H1 (cell line): ENCODE results near the gene SMAD6. TPM values are rescaled to one million over a fixed set of nuclear protein-coding genes. Genes with fewer than 3 reads are reported as not detected.
A peak's percentile ranks its signal among the peaks of the same experiment; 100 is the strongest.

Experiments used
- CTCF ChIA-PET: fragments of 300-600 bp; sonication (Branson Sonifier 250); formaldehyde crosslinking; loops from one replicate; lab custom pipeline; 2021; ENCODE audit not compliant: partially characterized antibody; lab: Charles Lee
- POLR2A ChIA-PET: fragments of 300-600 bp; sonication (Branson Sonifier 250); formaldehyde crosslinking; loops from one replicate; lab custom pipeline; 2021; ENCODE audit warnings: inconsistent platforms; ENCODE audit not compliant: partially characterized antibody; lab: Charles Lee
- DNase-seq, 2 experiments: peaks; one replicate each; pipeline versions ENCODE4 v3.0.0 to v3.0.0-alpha.2; 2010 to 2022; ENCODE audit warnings: low spot score in 2 of 2, low read depth in 1 of 2, mixed read lengths in 1 of 2
- FAIRE-seq: peaks from 2 replicates; lab custom pipeline; 2011; peaks lifted over from hg19 to GRCh38; lab: Jason Lieb, UNC
- H2AFZ ChIP-seq: 2 replicates; pipeline ENCODE4 v1.8.1; 2012; ENCODE audit warnings: low read length, inconsistent platforms
- H2AK5ac ChIP-seq: 2 replicates; pipeline ENCODE4 v1.6.1; 2013; ENCODE audit warnings: low read depth, low read length
- H2BK120ac ChIP-seq: replicated peaks from 2 replicates; pipeline ENCODE3; 2013; ENCODE audit warnings: low read depth, low read length, inconsistent platforms
- H2BK12ac ChIP-seq: 2 replicates; pipeline ENCODE4 v1.6.1; 2013; ENCODE audit warnings: low read depth, low read length
- H2BK15ac ChIP-seq: 2 replicates; pipeline ENCODE4 v1.6.1; 2013; ENCODE audit warnings: low read length
- H2BK20ac ChIP-seq: 2 replicates; pipeline ENCODE4 v1.6.1; 2013; ENCODE audit warnings: low read length
- H2BK5ac ChIP-seq: 2 replicates; pipeline ENCODE4 v1.6.1; 2013; ENCODE audit warnings: low read depth, low read length
- H3K14ac ChIP-seq: 2 replicates; pipeline ENCODE4 v1.6.1; 2013; ENCODE audit warnings: inconsistent platforms; ENCODE audit not compliant: insufficient read length
- H3K18ac ChIP-seq: 2 replicates; pipeline ENCODE4 v1.6.1; 2013; ENCODE audit warnings: low read length; ENCODE audit errors: extremely low read depth
- H3K23ac ChIP-seq: 2 replicates; pipeline ENCODE4 v1.6.1; 2013; ENCODE audit warnings: inconsistent platforms; ENCODE audit not compliant: insufficient read length
- H3K23me2 ChIP-seq: 2 replicates; pipeline ENCODE4 v1.6.1; 2013; ENCODE audit warnings: low read depth, low read length
- H3K27ac ChIP-seq: 2 replicates; pipeline ENCODE4 v1.6.1; 2011; ENCODE audit warnings: low read depth, low read length, inconsistent platforms
- H3K27me3 ChIP-seq, 4 experiments: replicated peaks in 1 of 4; 1 replicate in 1 of 4; 2 replicates in 3 of 4; pipeline versions ENCODE4 v1.6.1 to v1.8.1; 2011 to 2013; ENCODE audit warnings: low read length in 3 of 4, mild to moderate bottlenecking in 3 of 4, inconsistent platforms in 2 of 4, mixed read lengths in 2 of 4, moderate library complexity in 1 of 4; ENCODE audit not compliant: control insufficient read depth in 3 of 4, insufficient read depth in 3 of 4; ENCODE audit errors: extremely low read depth in 1 of 4
- H3K36me3 ChIP-seq, 4 experiments: 2 replicates each; pipeline versions ENCODE4 v1.6.1 to v1.8.1; 2011 to 2013; ENCODE audit warnings: mild to moderate bottlenecking in 4 of 4, low read length in 3 of 4, moderate library complexity in 2 of 4, control low read depth in 1 of 4, inconsistent platforms in 1 of 4; ENCODE audit not compliant: insufficient read depth in 4 of 4, control insufficient read depth in 2 of 4
- H3K4ac ChIP-seq: replicated peaks from 2 replicates; pipeline ENCODE3; 2013; ENCODE audit warnings: low read length, low read depth, mixed read lengths, inconsistent platforms; ENCODE audit not compliant: insufficient read length
- H3K4me1 ChIP-seq, 4 experiments: replicated peaks in 1 of 4; 1 replicate in 1 of 4; 2 replicates in 3 of 4; pipeline versions ENCODE4 v1.6.1 to v1.8.1; 2011 to 2013; ENCODE audit warnings: low read length in 3 of 4, inconsistent platforms in 2 of 4, mixed read lengths in 1 of 4; ENCODE audit not compliant: insufficient read depth in 4 of 4, control insufficient read depth in 3 of 4
- H3K4me2 ChIP-seq, 2 experiments: 2 replicates each; pipeline versions ENCODE4 v1.6.1 to v1.8.1; 2011 to 2013; ENCODE audit warnings: low read depth in 2 of 2, low read length in 2 of 2, control low read depth in 1 of 2, inconsistent platforms in 1 of 2, mild to moderate bottlenecking in 1 of 2; ENCODE audit not compliant: insufficient read depth in 1 of 2
- H3K4me3 ChIP-seq, 4 experiments: fragments of 200-600, 300-600 bp in 1 of 4; sonication (generic), shearing (Covaris generic), sonication (Bioruptor Twin) in 1 of 4; 2 replicates each; pipeline versions ENCODE4 v1.5.1 to v1.8.1; 2011 to 2016; ENCODE audit warnings: low read length in 4 of 4, low read depth in 3 of 4, control low read depth in 2 of 4, inconsistent platforms in 2 of 4, mild to moderate bottlenecking in 2 of 4, mixed read lengths in 1 of 4, moderate library complexity in 1 of 4; ENCODE audit not compliant: insufficient read depth in 2 of 4; ENCODE audit errors: extremely low read depth in 1 of 4
- H3K56ac ChIP-seq: replicated peaks from 2 replicates; pipeline ENCODE3; 2013; ENCODE audit warnings: low read depth, mild to moderate bottlenecking, mixed read lengths, low read length, inconsistent platforms; ENCODE audit not compliant: insufficient read length
- H3K79me1 ChIP-seq: 2 replicates; pipeline ENCODE4 v1.6.1; 2013; ENCODE audit warnings: low read depth, low read length, control low read depth
- H3K79me2 ChIP-seq, 2 experiments: 2 replicates each; pipeline versions ENCODE4 v1.6.1 to v1.8.1; 2012 to 2013; ENCODE audit warnings: low read length in 2 of 2, mild to moderate bottlenecking in 2 of 2, inconsistent platforms in 1 of 2; ENCODE audit not compliant: insufficient read depth in 2 of 2, control insufficient read depth in 1 of 2
- H3K9ac ChIP-seq, 4 experiments: replicated peaks in 1 of 4; 1 replicate in 1 of 4; 2 replicates in 3 of 4; pipeline versions ENCODE4 v1.6.1 to v1.8.1; 2011 to 2013; ENCODE audit warnings: low read depth in 3 of 4, low read length in 3 of 4, control low read depth in 2 of 4, mild to moderate bottlenecking in 2 of 4, moderate library complexity in 2 of 4, inconsistent platforms in 1 of 4; ENCODE audit errors: extremely low read depth in 1 of 4
- H3K9me3 ChIP-seq, 2 experiments: 2 replicates each; pipeline versions ENCODE4 v1.6.1 to v1.8.1; 2012 to 2013; ENCODE audit warnings: mild to moderate bottlenecking in 2 of 2, moderate library complexity in 2 of 2, control low read depth in 1 of 2, inconsistent platforms in 1 of 2, low read depth in 1 of 2, low read length in 1 of 2, mixed read lengths in 1 of 2; ENCODE audit not compliant: insufficient read depth in 2 of 2
- H4K20me1 ChIP-seq, 2 experiments: replicated peaks in 1 of 2; 2 replicates each; pipeline versions ENCODE3 to v1.8.1; 2011 to 2013; ENCODE audit warnings: inconsistent platforms in 2 of 2, low read length in 2 of 2, mild to moderate bottlenecking in 1 of 2; ENCODE audit not compliant: insufficient read depth in 2 of 2, control insufficient read depth in 1 of 2
- H4K5ac ChIP-seq: 2 replicates; pipeline ENCODE4 v1.6.1; 2013; ENCODE audit warnings: low read length, low read depth, mixed read lengths, inconsistent platforms; ENCODE audit not compliant: insufficient read length
- H4K8ac ChIP-seq: 2 replicates; pipeline ENCODE4 v1.8.0; 2013; ENCODE audit warnings: mild to moderate bottlenecking, moderate library complexity, low read length, inconsistent platforms; ENCODE audit not compliant: insufficient read depth; ENCODE audit errors: extremely low read depth
- H4K91ac ChIP-seq: replicated peaks from 2 replicates; pipeline ENCODE3; 2013; ENCODE audit warnings: low read length, mixed read lengths, inconsistent platforms; ENCODE audit not compliant: insufficient read length
- BRCA1 ChIP-seq: IDR thresholded peaks from 2 replicates; pipeline ENCODE4 v1.6.1; 2012; ENCODE audit warnings: low read depth, low read length, improper control_type of control experiment
- CBX8 ChIP-seq: fragments of 300-800, 300-1000 bp; sonication (generic); IDR thresholded peaks from 2 replicates; pipeline ENCODE4 v1.7.1; 2016; ENCODE audit warnings: low read depth, low read length, borderline replicate concordance
- CHD2 ChIP-seq: IDR thresholded peaks from 2 replicates; pipeline ENCODE4 v1.6.1; 2012; ENCODE audit warnings: low read length, improper control_type of control experiment
- GTF2F1 ChIP-seq: IDR thresholded peaks from 2 replicates; pipeline ENCODE4 v1.6.1; 2012; ENCODE audit warnings: low read depth, low read length, improper control_type of control experiment, borderline replicate concordance
- HDAC2 ChIP-seq, 2 experiments: fragments of 300-600 bp in 1 of 2; sonication (generic) in 1 of 2; IDR thresholded peaks; 2 replicates each; pipeline ENCODE4 v1.6.1; 2011 to 2012; ENCODE audit warnings: low read depth in 2 of 2, low read length in 2 of 2, mild to moderate bottlenecking in 2 of 2, moderate library complexity in 2 of 2, borderline replicate concordance in 1 of 2, inconsistent platforms in 1 of 2
- RFX5 ChIP-seq: IDR thresholded peaks from 2 replicates; pipeline ENCODE4 v1.6.1; 2011; ENCODE audit warnings: low read depth, low read length, improper control_type of control experiment, borderline replicate concordance
- USF2 ChIP-seq: IDR thresholded peaks from 2 replicates; pipeline ENCODE4 v1.6.1; 2011; ENCODE audit warnings: low read length, improper control_type of control experiment
- WGBS, 2 experiments: shearing (Covaris generic) in 1 of 2; methylation state at CpG; one replicate each; pipeline versions ENCODE4 v1.1.6 to v1.1.7; 2013 to 2015; ENCODE audit warnings: low lambda C conversion rate in 2 of 2, mixed read lengths in 2 of 2, inconsistent platforms in 1 of 2, low coverage in 1 of 2, missing lambda C conversion rate in 1 of 2; ENCODE audit not compliant: insufficient replicate concordance in 2 of 2, insufficient coverage in 1 of 2, insufficient read length in 1 of 2; ENCODE audit errors: extremely low coverage in 1 of 2, missing lambda C conversion rate in 1 of 2; 5-methylcytosine and 5-hydroxymethylcytosine counted together
- polyA plus RNA-seq, 7 experiments: library from polyadenylated mRNA; depleted of rRNA in 3 of 7; stranded (reverse) in 5 of 7; unstranded in 2 of 7; fragments of >200 nt in 5 of 7; fragments of 200-250 nt in 2 of 7; gene quantifications; 1 replicate in 5 of 7; 2 replicates in 1 of 7; 4 replicates in 1 of 7; pipeline versions ENCODE4 v1.2.1 to v1.2.3, GENCODE V29; 2011 to 2013; ENCODE audit warnings: missing spikeins in 2 of 7, mixed read lengths in 2 of 7
- total RNA-seq: library from RNA; stranded (reverse); fragmentation: NEBNext Ultra II Directional; extraction: Animal tissue kit (Norgen Biotek cat#: 25700); gene quantifications from 2 replicates; pipeline ENCODE4 v1.2.1, GENCODE V29; 2021
- TF ChIP-seq, protein P1 (sequence below): IDR thresholded peaks from 2 replicates; pipeline ENCODE4 v1.6.1; 2012; ENCODE audit warnings: inconsistent platforms

Gene SMAD6
- total and polyA plus RNA-seq, 2 of the 8 experiments (the other 6 are each of a cell fraction or from before 2014, with no cell fraction given), result 1.8 to 7.0 TPM

- no peak overlapping the region for H3K4me3 ChIP-seq
- peak overlapping the region; percentile 37 for H2AFZ ChIP-seq
- H3K4ac ChIP-seq, result no peak overlapping the region
- no peak overlapping the region for H2BK5ac ChIP-seq
- H2BK120ac ChIP-seq, result no peak overlapping the region
- H3K18ac ChIP-seq, result peak overlapping the region; percentile 42; the same call in 1 of the 2 replicates
- no peak for DNase-seq
- H2BK15ac ChIP-seq, result no peak overlapping the region
- no peak overlapping the region for H4K91ac ChIP-seq
- no peaks in the 10 kb centered on the region for H3K79me2 ChIP-seq
- H3K4me1 ChIP-seq, result peaks cover 6 to 10% (median 9%) of the 10 kb centered on the region in 4 experiments
- TF ChIP-seq CBX8 (no peak), RFX5 (no peak), CHD2 (no peak), BRCA1 (no peak), GTF2F1 (no peak), USF2 (no peak), HDAC2 (IDR thresholded peaks at IDR 0.05; ENCODE audit: borderline replicate concordance in 1 of 2, low read depth in 2 of 2, low read length in 2 of 2) (no peak)
- TF ChIP-seq, protein P1, sequence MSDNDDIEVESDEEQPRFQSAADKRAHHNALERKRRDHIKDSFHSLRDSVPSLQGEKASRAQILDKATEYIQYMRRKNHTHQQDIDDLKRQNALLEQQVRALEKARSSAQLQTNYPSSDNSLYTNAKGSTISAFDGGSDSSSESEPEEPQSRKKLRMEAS, result no peak
- H3K9ac ChIP-seq, result no peak overlapping the region
- peaks cover 3 to 6% of the 10 kb centered on the region in 2 experiments; a peak in 1 of 4 replicates for H3K9me3 ChIP-seq
- no peak overlapping the region for H2BK12ac ChIP-seq
- no peak overlapping the region for H3K14ac ChIP-seq
- no peak overlapping the region for H4K8ac ChIP-seq
- H4K5ac ChIP-seq, result no peak overlapping the region
- 0 out of 4 replicates have a peak overlapping the region, but pooled peaks of 1 of the 2 experiments have one; percentile 12 for H3K4me2 ChIP-seq
- H3K36me3 ChIP-seq, result no peaks in the 10 kb centered on the region
- CTCF ChIA-PET, result interaction anchor here (0.6 to 3.5 kb wide), 12 partner anchors 9 to 174 kb away, joined by 3 to 21 read pairs (median 4); no protein-coding TSS in a partner anchor
- no peaks in the 10 kb centered on the region for H3K79me1 ChIP-seq
- no peaks in the 10 kb centered on the region for H4K20me1 ChIP-seq
- no peak overlapping the region for H2AK5ac ChIP-seq
- no peak for FAIRE-seq
- no peaks in the 10 kb centered on the region; a peak in 1 of 7 replicates for H3K27me3 ChIP-seq
- no peak overlapping the region for H3K27ac ChIP-seq
- WGBS, 2 experiments, result 80% methylated on average over 4 of the region's 4 CpGs; no CpG with 5 or more reads in 1 of the 2 experiments
- H2BK20ac ChIP-seq, result peak overlapping the region; percentile 29; the same call in 1 of the 2 replicates
- H3K56ac ChIP-seq, result no peak overlapping the region
- no peaks in the 10 kb centered on the region for H3K23me2 ChIP-seq
- POLR2A ChIA-PET, result interaction anchor here (1.1 kb wide), 2 partner anchors 13 to 56 kb away, joined by 3 read pairs; no protein-coding TSS in a partner anchor
- no peak overlapping the region for H3K23ac ChIP-seq
These were observed 22.9 kb upstream of the SMAD6 start for GRCh38 chr15:66679061-66679656.
